GM12878 (cell line): ENCODE data around the gene CDK11B. TPM values are rescaled to one million over a fixed set of nuclear protein-coding genes. Genes with fewer than 3 reads are reported as not detected.
A peak's percentile ranks its signal among the peaks of the same experiment; 100 is the strongest.

ENCODE experiments used
- BACH1 ChIP-seq: fragments of 450-650 bp; IDR thresholded peaks from 2 replicates; pipeline ENCODE4 v1.6.1; 2017; ENCODE audit warnings: mild to moderate bottlenecking, borderline replicate concordance
- BHLHE40 ChIP-seq, 2 experiments: fragments of 450-650 bp in 1 of 2; IDR thresholded peaks; 2 replicates each; pipeline ENCODE4 v1.6.1; 2011 to 2017; ENCODE audit warnings: low read depth in 2 of 2, borderline replicate concordance in 1 of 2, improper control_type of control experiment in 1 of 2, low read length in 1 of 2, mild to moderate bottlenecking in 1 of 2
- BMI1 ChIP-seq: fragments of 450-650 bp; IDR thresholded peaks from 2 replicates; pipeline ENCODE4 v1.6.1; 2016; ENCODE audit warnings: mild to moderate bottlenecking, moderate library complexity, borderline replicate concordance
- BRCA1 ChIP-seq: IDR thresholded peaks from 2 replicates; pipeline ENCODE4 v1.6.1; 2011; ENCODE audit warnings: low read depth, low read length, improper control_type of control experiment
- CREM ChIP-seq: IDR thresholded peaks from 2 replicates; pipeline ENCODE4 v1.6.1; 2014; ENCODE audit warnings: antibody characterized with exemption, low read depth
- EGR1 ChIP-seq, 2 experiments: IDR thresholded peaks; 1 replicate in 1 of 2; 2 replicates in 1 of 2; pipeline ENCODE4 v1.6.1; 2011 to 2012; ENCODE audit warnings: low read depth in 2 of 2, low read length in 2 of 2, borderline replicate concordance in 1 of 2, mild to moderate bottlenecking in 1 of 2, moderate library complexity in 1 of 2
- MYC ChIP-seq: IDR thresholded peaks from 2 replicates; pipeline ENCODE4 v1.6.1; 2011; ENCODE audit warnings: mild to moderate bottlenecking, low read length, moderate library complexity, inconsistent platforms; ENCODE audit not compliant: insufficient read depth, insufficient replicate concordance, insufficient read length, severe bottlenecking
- NFXL1 ChIP-seq: fragments of 450-650 bp; IDR thresholded peaks from 2 replicates; pipeline ENCODE4 v1.6.1; 2017; ENCODE audit warnings: antibody characterized with exemption, mild to moderate bottlenecking, borderline replicate concordance
- POLR2AphosphoS2 ChIP-seq: IDR thresholded peaks from 2 replicates; pipeline ENCODE4 v1.6.1; 2011; ENCODE audit warnings: low read depth, mild to moderate bottlenecking, low read length, improper control_type of control experiment, moderate library complexity
- SPI1 ChIP-seq: IDR thresholded peaks from 2 replicates; pipeline ENCODE4 v1.6.1; 2011; ENCODE audit warnings: low read depth, mild to moderate bottlenecking, low read length, moderate library complexity, borderline replicate concordance; ENCODE audit not compliant: insufficient read depth
- TCF3 ChIP-seq: IDR thresholded peaks from 2 replicates; pipeline ENCODE4 v1.6.1; 2012; ENCODE audit warnings: low read depth, mild to moderate bottlenecking, low read length, borderline replicate concordance; ENCODE audit not compliant: insufficient read depth
- USF1 ChIP-seq: IDR thresholded peaks from 2 replicates; pipeline ENCODE4 v1.6.1; 2011; ENCODE audit warnings: borderline replicate concordance, low read depth, mild to moderate bottlenecking, moderate library complexity, mixed read lengths, low read length; ENCODE audit not compliant: insufficient read depth; ENCODE audit errors: extremely low read length
- ZNF592 ChIP-seq: fragments of 450-650 bp; IDR thresholded peaks from 2 replicates; pipeline ENCODE4 v1.6.1; 2017; ENCODE audit warnings: mild to moderate bottlenecking, moderate library complexity
- polyA plus RNA-seq, 11 experiments: library from polyadenylated mRNA; depleted of rRNA in 4 of 11; unstranded in 6 of 11; stranded (reverse) in 5 of 11; fragments of >200 nt; fragmentation: Nextera tagmentation in 4 of 11; fragmentation: Illumina TruSeq in 1 of 11; extraction: Ambion mirVana in 4 of 11; extraction: Trizol in 1 of 11; gene quantifications; 1 replicate in 1 of 11; 2 replicates in 10 of 11; pipeline versions ENCODE4 v1.2.1 to v1.2.3, GENCODE V29; 2011 to 2016; ENCODE audit warnings: inconsistent platforms in 2 of 11, missing spikeins in 2 of 11, low read depth in 1 of 11
- total RNA-seq, 4 experiments: library from RNA; depleted of rRNA in 3 of 4; stranded (reverse); fragments of >200 nt in 3 of 4; fragmentation: Illumina TruSeq in 1 of 4; extraction: Trizol in 1 of 4; gene quantifications; 2 replicates each; pipeline versions ENCODE4 v1.2.1 to v1.2.3, GENCODE V29; 2013 to 2021
- TF ChIP-seq, protein P1 (sequence below): fragments of 150-350 bp; IDR thresholded peaks from 2 replicates; pipeline ENCODE4 v1.6.1; 2014; ENCODE audit warnings: mild to moderate bottlenecking, low read depth, low read length
- TF ChIP-seq, protein P2 (sequence below): fragments of 450-650 bp; IDR thresholded peaks from 2 replicates; pipeline ENCODE4 v1.6.1; 2016; ENCODE audit warnings: mild to moderate bottlenecking

Gene CDK11B
- total and polyA plus RNA-seq, 10 of the 15 experiments (the other 5 are each of a cell fraction or from before 2014, with no cell fraction given): 3.2 to 30.9 (median 18.0) TPM

DNA sequence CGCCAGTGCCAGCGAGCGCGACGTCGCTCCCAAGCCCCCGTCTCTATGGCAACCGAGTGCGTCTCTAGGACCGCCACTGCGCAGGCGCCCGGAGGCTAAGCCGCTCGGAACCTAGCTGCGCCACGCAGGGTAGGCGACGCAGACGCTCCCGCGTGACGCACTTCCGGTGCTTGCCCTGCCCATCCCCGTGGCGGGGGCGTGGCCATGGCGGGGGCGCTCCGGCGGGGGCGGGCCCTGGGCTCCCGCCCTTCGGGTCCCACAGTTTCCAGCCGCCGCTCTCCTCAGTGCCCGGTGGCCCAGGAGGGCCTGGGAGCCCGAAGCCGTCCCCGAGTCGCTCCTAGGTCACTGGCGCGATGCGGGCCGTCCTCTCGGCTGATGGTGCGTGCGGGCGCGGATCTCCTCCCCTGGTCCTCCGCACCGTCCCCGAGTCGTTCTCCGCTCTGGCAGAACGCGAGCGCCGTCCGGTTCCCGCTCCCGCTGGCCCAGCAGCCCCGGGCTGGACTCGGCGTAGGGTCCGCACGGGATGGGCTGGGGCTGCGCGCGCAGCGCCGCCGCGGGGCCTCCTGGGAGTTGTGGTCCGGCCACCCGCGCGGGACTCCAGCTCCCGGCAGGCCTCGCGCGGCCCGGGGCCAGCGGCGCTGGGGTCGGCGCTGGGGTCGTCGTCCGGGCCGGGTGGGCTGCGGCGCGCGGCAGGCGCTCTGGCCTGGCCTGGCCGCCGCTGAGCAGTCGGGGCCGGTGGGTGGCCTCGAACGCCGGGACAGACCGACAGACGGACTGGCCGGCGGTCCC is 43.4 kb downstream of the CDK11B start, which contains the start of gene MIB2 (continued):
- TF ChIP-seq, protein P1, sequence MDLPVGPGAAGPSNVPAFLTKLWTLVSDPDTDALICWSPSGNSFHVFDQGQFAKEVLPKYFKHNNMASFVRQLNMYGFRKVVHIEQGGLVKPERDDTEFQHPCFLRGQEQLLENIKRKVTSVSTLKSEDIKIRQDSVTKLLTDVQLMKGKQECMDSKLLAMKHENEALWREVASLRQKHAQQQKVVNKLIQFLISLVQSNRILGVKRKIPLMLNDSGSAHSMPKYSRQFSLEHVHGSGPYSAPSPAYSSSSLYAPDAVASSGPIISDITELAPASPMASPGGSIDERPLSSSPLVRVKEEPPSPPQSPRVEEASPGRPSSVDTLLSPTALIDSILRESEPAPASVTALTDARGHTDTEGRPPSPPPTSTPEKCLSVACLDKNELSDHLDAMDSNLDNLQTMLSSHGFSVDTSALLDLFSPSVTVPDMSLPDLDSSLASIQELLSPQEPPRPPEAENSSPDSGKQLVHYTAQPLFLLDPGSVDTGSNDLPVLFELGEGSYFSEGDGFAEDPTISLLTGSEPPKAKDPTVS: no peak
- TF ChIP-seq BRCA1 (no peak), SPI1 (no peak), USF1 (peak; percentile 14), POLR2AphosphoS2 (peak; percentile 76; the same call in 1 of the 2 replicates), CREM (peak; percentile 98), ZNF592 (no peak), MYC (no peak), BMI1 (peak; percentile 97), BACH1 (peak; percentile 70), TCF3 (0 out of 2 replicates have a peak, but pooled peaks have one; percentile 7), NFXL1 (no peak), EGR1 (IDR thresholded peaks at IDR 0.05; ENCODE audit: borderline replicate concordance in 1 of 2, low read depth in 2 of 2, low read length in 2 of 2) (peak in 1 of 2 experiments; percentile 97; a peak in 2 of 3 replicates), BHLHE40 (IDR thresholded peaks at IDR 0.05; ENCODE audit: borderline replicate concordance in 1 of 2, low read depth in 2 of 2, low read length in 1 of 2) (peak; percentile 55 to 92; a peak in 3 of 4 replicates)
- TF ChIP-seq, protein P2, sequence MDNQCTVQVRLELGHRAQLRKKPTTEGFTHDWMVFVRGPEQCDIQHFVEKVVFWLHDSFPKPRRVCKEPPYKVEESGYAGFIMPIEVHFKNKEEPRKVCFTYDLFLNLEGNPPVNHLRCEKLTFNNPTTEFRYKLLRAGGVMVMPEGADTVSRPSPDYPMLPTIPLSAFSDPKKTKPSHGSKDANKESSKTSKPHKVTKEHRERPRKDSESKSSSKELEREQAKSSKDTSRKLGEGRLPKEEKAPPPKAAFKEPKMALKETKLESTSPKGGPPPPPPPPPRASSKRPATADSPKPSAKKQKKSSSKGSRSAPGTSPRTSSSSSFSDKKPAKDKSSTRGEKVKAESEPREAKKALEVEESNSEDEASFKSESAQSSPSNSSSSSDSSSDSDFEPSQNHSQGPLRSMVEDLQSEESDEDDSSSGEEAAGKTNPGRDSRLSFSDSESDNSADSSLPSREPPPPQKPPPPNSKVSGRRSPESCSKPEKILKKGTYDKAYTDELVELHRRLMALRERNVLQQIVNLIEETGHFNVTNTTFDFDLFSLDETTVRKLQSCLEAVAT: no peak; the same call in 1 of the 2 replicates
